Measurements from ENCODE around the gene CCDC3. TPM values are rescaled to one million over a fixed set of nuclear protein-coding genes. Genes with fewer than 3 reads are reported as not detected.

The CCDC3 gene
- total RNA-seq, 6 experiments from 2014 or later, result 0.05 to 0.09 (median 0.07) TPM; not detected in 2

DNA sequence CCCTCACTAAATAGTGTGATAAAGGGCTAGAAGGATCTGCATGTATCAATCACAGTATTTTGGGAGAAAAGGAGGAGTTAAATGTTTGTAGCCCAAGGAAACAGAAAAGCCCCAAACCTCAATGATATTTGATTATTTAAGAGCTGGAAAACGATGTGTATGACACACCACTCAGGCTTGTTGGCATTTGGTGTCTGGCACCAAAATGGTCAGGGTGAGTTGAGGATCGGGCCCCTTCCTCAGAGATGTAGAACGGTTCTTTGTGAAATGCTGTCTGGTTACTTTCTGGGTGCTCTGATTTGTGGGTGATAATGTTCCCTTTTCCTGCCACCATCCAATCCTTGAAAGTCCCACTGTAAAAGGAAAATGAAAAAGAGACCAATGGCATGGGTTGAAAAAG is 113.7 kb downstream of the CCDC3 start:
- peaks cover 52% of the 10 kb centered on the region for H3K9me3 Mint-ChIP-seq
- TF ChIP-seq, protein P1, sequence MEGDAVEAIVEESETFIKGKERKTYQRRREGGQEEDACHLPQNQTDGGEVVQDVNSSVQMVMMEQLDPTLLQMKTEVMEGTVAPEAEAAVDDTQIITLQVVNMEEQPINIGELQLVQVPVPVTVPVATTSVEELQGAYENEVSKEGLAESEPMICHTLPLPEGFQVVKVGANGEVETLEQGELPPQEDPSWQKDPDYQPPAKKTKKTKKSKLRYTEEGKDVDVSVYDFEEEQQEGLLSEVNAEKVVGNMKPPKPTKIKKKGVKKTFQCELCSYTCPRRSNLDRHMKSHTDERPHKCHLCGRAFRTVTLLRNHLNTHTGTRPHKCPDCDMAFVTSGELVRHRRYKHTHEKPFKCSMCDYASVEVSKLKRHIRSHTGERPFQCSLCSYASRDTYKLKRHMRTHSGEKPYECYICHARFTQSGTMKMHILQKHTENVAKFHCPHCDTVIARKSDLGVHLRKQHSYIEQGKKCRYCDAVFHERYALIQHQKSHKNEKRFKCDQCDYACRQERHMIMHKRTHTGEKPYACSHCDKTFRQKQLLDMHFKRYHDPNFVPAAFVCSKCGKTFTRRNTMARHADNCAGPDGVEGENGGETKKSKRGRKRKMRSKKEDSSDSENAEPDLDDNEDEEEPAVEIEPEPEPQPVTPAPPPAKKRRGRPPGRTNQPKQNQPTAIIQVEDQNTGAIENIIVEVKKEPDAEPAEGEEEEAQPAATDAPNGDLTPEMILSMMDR (IDR thresholded peaks at IDR 0.05), result no peak
- no peak overlapping the region for H3K4me3 Mint-ChIP-seq
- H3K27me3 Mint-ChIP-seq (ENCODE audit: insufficient read depth), result no peaks in the 10 kb centered on the region; the same call in none of the 2 replicates
- no peak overlapping the region for H3K27ac Mint-ChIP-seq
- H3K36me3 Mint-ChIP-seq (ENCODE audit: low read depth), result peaks cover 10% of the 10 kb centered on the region
- no peaks in the 10 kb centered on the region for H3K4me1 Mint-ChIP-seq (ENCODE audit: low read depth)
- no peak for DNase-seq

GRCh38 chr10:12884851-12885250 is 116.7 kb downstream of the CCDC3 start:
- Mint-ChIP-seq H3K4me3 (no peak overlapping the region), H3K9me3 (peaks cover 46% of the 10 kb centered on the region), H3K27me3 (ENCODE audit: insufficient read depth) (no peaks in the 10 kb centered on the region; the same call in none of the 2 replicates), H3K4me1 (ENCODE audit: low read depth) (no peaks in the 10 kb centered on the region), H3K36me3 (ENCODE audit: low read depth) (peaks cover 10% of the 10 kb centered on the region), H3K27ac (no peak overlapping the region)
- no peak for DNase-seq
- TF ChIP-seq, protein P1 (IDR thresholded peaks at IDR 0.05), result no peak

- peaks cover 24% of the 10 kb centered on the region for H3K9me3 Mint-ChIP-seq
- TF ChIP-seq, protein P1 (IDR thresholded peaks at IDR 0.05), result no peak
- H3K27me3 Mint-ChIP-seq (ENCODE audit: insufficient read depth), result peaks cover 7% of the 10 kb centered on the region
- H3K27ac Mint-ChIP-seq, result no peak overlapping the region
- H3K4me1 Mint-ChIP-seq (ENCODE audit: low read depth), result no peaks in the 10 kb centered on the region
- no peak for DNase-seq
- H3K36me3 Mint-ChIP-seq (ENCODE audit: low read depth), result 0 out of 2 replicates have a peak, but pooled peaks cover 4% of the 10 kb centered on the region
- no peak overlapping the region for H3K4me3 Mint-ChIP-seq
These were observed 121.1 kb downstream of the CCDC3 start for GRCh38 chr10:12880423-12880822.

DNA sequence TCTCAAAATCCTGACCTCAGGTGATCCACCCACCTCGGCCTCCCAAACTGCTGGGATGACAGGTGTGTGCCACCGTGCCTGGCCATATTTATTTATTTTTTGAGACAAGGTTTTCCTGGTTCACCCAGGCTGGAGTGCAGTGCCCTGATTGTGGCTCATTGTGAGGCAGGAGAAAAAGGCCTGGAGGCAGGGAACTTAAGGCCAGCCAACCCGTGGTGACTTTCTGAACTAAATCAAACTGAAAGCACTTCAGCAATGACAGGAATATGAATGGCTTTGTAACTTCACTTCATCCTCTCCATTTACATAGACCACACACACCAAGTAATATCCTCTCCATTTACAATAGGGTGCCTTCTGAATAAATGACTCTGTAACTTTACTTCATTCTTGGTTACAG is 124.4 kb downstream of the CCDC3 start:
- peaks cover 33% of the 10 kb centered on the region for H3K9me3 Mint-ChIP-seq
- H3K27me3 Mint-ChIP-seq (ENCODE audit: insufficient read depth), result peaks cover 7% of the 10 kb centered on the region
- TF ChIP-seq, protein P1 (IDR thresholded peaks at IDR 0.05), result no peak
- no peaks in the 10 kb centered on the region for H3K36me3 Mint-ChIP-seq (ENCODE audit: low read depth)
- no peak for DNase-seq
- H3K27ac Mint-ChIP-seq, result no peak overlapping the region
- no peaks in the 10 kb centered on the region for H3K4me1 Mint-ChIP-seq (ENCODE audit: low read depth)
- H3K4me3 Mint-ChIP-seq, result no peak overlapping the region

- Mint-ChIP-seq H3K9me3 (peaks cover 41% of the 10 kb centered on the region), H3K27ac (no peak overlapping the region), H3K4me3 (no peak overlapping the region), H3K36me3 (ENCODE audit: low read depth) (no peaks in the 10 kb centered on the region), H3K27me3 (ENCODE audit: insufficient read depth) (peaks cover 7% of the 10 kb centered on the region), H3K4me1 (ENCODE audit: low read depth) (no peaks in the 10 kb centered on the region)
- TF ChIP-seq, protein P1 (IDR thresholded peaks at IDR 0.05), result no peak
- no peak for DNase-seq
These were observed 125.2 kb downstream of the CCDC3 start for GRCh38 chr10:12876266-12876665.

GRCh38 chr10:12875100-12875499 is 126.4 kb downstream of the CCDC3 start:
- Mint-ChIP-seq H3K9me3 (peaks cover 46% of the 10 kb centered on the region), H3K36me3 (ENCODE audit: low read depth) (no peaks in the 10 kb centered on the region), H3K27me3 (ENCODE audit: insufficient read depth) (peaks cover 7% of the 10 kb centered on the region), H3K27ac (no peak overlapping the region), H3K4me3 (no peak overlapping the region), H3K4me1 (ENCODE audit: low read depth) (no peaks in the 10 kb centered on the region)
- DNase-seq, result no peak
- TF ChIP-seq, protein P1 (IDR thresholded peaks at IDR 0.05), result no peak
